ENCODE results near the gene SARM1. TPM values are rescaled to one million over a fixed set of nuclear protein-coding genes. Genes with fewer than 3 reads are reported as not detected.
"Not testable (repeated sequence)": the region's sequence is repeated elsewhere in the genome, so short reads cannot be mapped to it uniquely, and the experiment has no call there.

SARM1 gene
- total RNA-seq, 1 donor: 8.8 TPM

GRCh38 chr17:28433721-28434120, 62.2 kb downstream of the SARM1 start:
- H3K9me3 ChIP-seq (ENCODE audit: low read depth, low read length): no peaks in the 10 kb centered on the region
- no peaks in the 10 kb centered on the region for H3K4me1 ChIP-seq (ENCODE audit: insufficient read depth, low read length)
- no peak overlapping the region for H3K4me3 ChIP-seq (ENCODE audit: low read length)
- peaks cover 12% of the 10 kb centered on the region for H3K27me3 ChIP-seq (ENCODE audit: insufficient read depth, low read length)

- peaks cover 12% of the 10 kb centered on the region for H3K27me3 ChIP-seq (ENCODE audit: insufficient read depth, low read length)
- not testable (repeated sequence) for H3K9me3 ChIP-seq (ENCODE audit: low read depth, low read length); H3K4me3 ChIP-seq (ENCODE audit: low read length); H3K4me1 ChIP-seq (ENCODE audit: insufficient read depth, low read length)
These were observed 62.8 kb downstream of the SARM1 start for GRCh38 chr17:28434326-28434725.

GRCh38 chr17:28443901-28444638, 72.6 kb downstream of the SARM1 start:
- Histone ChIP-seq H3K27me3 (ENCODE audit: insufficient read depth, low read length) (peaks cover 6% of the 10 kb centered on the region), H3K9me3 (ENCODE audit: low read depth, low read length) (no peaks in the 10 kb centered on the region), H3K4me1 (ENCODE audit: insufficient read depth, low read length) (peaks cover 3% of the 10 kb centered on the region)

GRCh38 chr17:28446716-28447395, 75.4 kb downstream of the SARM1 start:
- H3K9me3 ChIP-seq (ENCODE audit: low read depth, low read length): no peaks in the 10 kb centered on the region
- no peak overlapping the region for H3K4me3 ChIP-seq (ENCODE audit: low read length)
- H3K4me1 ChIP-seq (ENCODE audit: insufficient read depth, low read length): peaks cover 3% of the 10 kb centered on the region
- H3K27me3 ChIP-seq (ENCODE audit: insufficient read depth, low read length): peaks cover 6% of the 10 kb centered on the region

More at GRCh38 chr17:28443901-28444638, 72.6 kb downstream of the SARM1 start:
- no peak overlapping the region for H3K4me3 ChIP-seq (ENCODE audit: low read length)

- H3K4me3 ChIP-seq (ENCODE audit: low read length): no peak overlapping the region
- no peaks in the 10 kb centered on the region for H3K9me3 ChIP-seq (ENCODE audit: low read depth, low read length)
- peaks cover 6% of the 10 kb centered on the region for H3K27me3 ChIP-seq (ENCODE audit: insufficient read depth, low read length)
- H3K4me1 ChIP-seq (ENCODE audit: insufficient read depth, low read length): peaks cover 3% of the 10 kb centered on the region
These were observed 75.9 kb downstream of the SARM1 start for GRCh38 chr17:28447396-28447760.

GRCh38 chr17:28449859-28450258, 78.4 kb downstream of the SARM1 start:
- Histone ChIP-seq H3K4me3 (ENCODE audit: low read length) (no peak overlapping the region), H3K27me3 (ENCODE audit: insufficient read depth, low read length) (peaks cover 2% of the 10 kb centered on the region), H3K4me1 (ENCODE audit: insufficient read depth, low read length) (peaks cover 3% of the 10 kb centered on the region), H3K9me3 (ENCODE audit: low read depth, low read length) (no peaks in the 10 kb centered on the region)

Other genes starting within 250 kb of the SARM1 start
- 4.0 TPM for gene TMEM97, start 52.5 kb upstream of the SARM1 start, total RNA-seq
- gene IFT20, start 36.2 kb upstream of the SARM1 start, total RNA-seq: 33.9 TPM
- 5.0 TPM for gene TNFAIP1, start 35.9 kb upstream of the SARM1 start, total RNA-seq
- gene POLDIP2, start 14.2 kb upstream of the SARM1 start, total RNA-seq: 26.6 TPM
- not detected for gene SEBOX, start 6.5 kb upstream of the SARM1 start, total RNA-seq
- not detected for gene VTN, start 1.4 kb upstream of the SARM1 start, total RNA-seq
- 0.42 TPM for gene SLC46A1, start 34.5 kb downstream of the SARM1 start, total RNA-seq
- gene SLC13A2, start 102.0 kb downstream of the SARM1 start, total RNA-seq: not detected
- not detected for gene FOXN1, start 134.7 kb downstream of the SARM1 start, total RNA-seq
- 52.3 TPM for gene UNC119, start 180.9 kb downstream of the SARM1 start, total RNA-seq
- 43.2 TPM for gene PIGS, start 199.8 kb downstream of the SARM1 start, total RNA-seq
- 17.8 TPM for gene ALDOC, start 205.2 kb downstream of the SARM1 start, total RNA-seq
- gene SPAG5, start 227.3 kb downstream of the SARM1 start, total RNA-seq: 9.6 TPM
- 4.9 TPM for gene RSKR, start 242.5 kb downstream of the SARM1 start, total RNA-seq